ENCODE measurements around the gene PLPPR1. TPM values are rescaled to one million over a fixed set of nuclear protein-coding genes. Genes with fewer than 3 reads are reported as not detected.
A peak's percentile ranks its signal among the peaks of the same experiment; 100 is the strongest.

PLPPR1 gene
- total RNA-seq, 1 experiment from 2014 or later, result 2.4 TPM

DNA sequence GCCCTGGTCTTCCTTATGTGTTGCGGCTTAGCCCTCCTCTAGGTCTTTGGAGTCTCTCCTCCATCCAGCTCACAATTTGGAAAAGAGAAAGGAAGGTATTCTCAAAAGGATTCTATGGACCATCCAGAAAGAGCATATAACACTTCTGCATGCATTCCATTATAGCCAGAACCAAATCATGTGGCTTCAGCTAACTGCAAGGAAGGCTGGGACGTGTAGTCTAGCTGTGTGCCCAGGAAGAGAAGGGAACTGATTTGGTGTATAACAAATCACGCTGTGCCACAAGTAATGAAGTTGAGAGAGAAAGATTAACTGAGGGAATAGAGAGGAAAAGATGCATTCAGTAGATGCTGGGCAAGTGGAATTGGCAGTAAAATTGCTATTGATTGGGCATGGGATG lies 43.7 kb downstream of the PLPPR1 start:
- Histone ChIP-seq H3K23me2 (ENCODE audit: insufficient read length, low read depth, low read length, poor library complexity, severe bottlenecking) (no peaks in the 10 kb centered on the region), H4K8ac (replicated peaks; ENCODE audit: insufficient read length, low read depth, low read length) (no peak overlapping the region), H3K79me2 (ENCODE audit: insufficient read depth, low read length) (0 out of 2 replicates have a peak, but pooled peaks cover 2% of the 10 kb centered on the region), H2BK5ac (ENCODE audit: insufficient read length, low read length) (no peak overlapping the region), H3K18ac (ENCODE audit: insufficient read length, low read depth, low read length) (no peak overlapping the region), H3K56ac (ENCODE audit: insufficient read length, low read depth, low read length) (no peak overlapping the region), H2BK12ac (ENCODE audit: insufficient read length, low read depth, low read length) (no peak overlapping the region), H3K27ac (ENCODE audit: insufficient read length, low read depth, low read length) (no peak overlapping the region), H3K23ac (ENCODE audit: insufficient read length, low read depth, low read length) (no peak overlapping the region), H4K91ac (ENCODE audit: insufficient read length, low read depth, low read length) (no peak overlapping the region), H4K5ac (ENCODE audit: insufficient read length, low read depth, low read length) (no peak overlapping the region), H2BK15ac (ENCODE audit: low read depth, low read length) (no peak overlapping the region), H3K9me3 (ENCODE audit: control insufficient read depth, low read depth, low read length) (no peaks in the 10 kb centered on the region), H2BK120ac (ENCODE audit: low read depth, low read length, poor library complexity, severe bottlenecking) (no peak overlapping the region), H2BK20ac (ENCODE audit: low read depth, low read length, poor library complexity, severe bottlenecking) (no peak overlapping the region), H3K27me3 (ENCODE audit: insufficient read depth, low read length) (no peaks in the 10 kb centered on the region), H3K14ac (ENCODE audit: insufficient read depth, low read length) (no peak overlapping the region), H2AK5ac (ENCODE audit: insufficient read length, low read length) (no peak overlapping the region), H3K79me1 (ENCODE audit: insufficient read depth, low read depth, low read length, poor library complexity, severe bottlenecking) (no peaks in the 10 kb centered on the region), H4K20me1 (ENCODE audit: control insufficient read depth, insufficient read depth, insufficient read length) (no peaks in the 10 kb centered on the region), H3K4ac (ENCODE audit: low read depth, low read length) (no peak overlapping the region), H3K4me1 (ENCODE audit: insufficient read depth, low read length) (peaks cover 9% of the 10 kb centered on the region; the same call in 1 of the 2 replicates), H3K4me2 (ENCODE audit: insufficient read depth, insufficient read length, low read length) (no peak overlapping the region), H3K9ac (ENCODE audit: extremely low read depth, insufficient read length, low read length) (no peak overlapping the region), H3T11ph (ENCODE audit: low read length) (no peak overlapping the region), H2AFZ (ENCODE audit: low read length) (no peak overlapping the region)
- H3K9me3 Mint-ChIP-seq, result peaks cover 0 to under 1% of the 10 kb centered on the region in 2 experiments; a peak in 2 of 5 replicates
- WGBS (ENCODE audit: extremely low coverage, insufficient read length, low lambda C conversion rate), result no CpG with 5 or more reads among the region's 3 CpGs
- H3K27me3 Mint-ChIP-seq (ENCODE audit: low read depth), result no peaks in the 10 kb centered on the region
- no peak for DNase-seq
- peaks cover 63 to 73% of the 10 kb centered on the region in 2 experiments for H3K4me1 Mint-ChIP-seq
- H3K4me3 Mint-ChIP-seq, result no peak overlapping the region
- peak overlapping the region in 1 of 3 experiments; percentile 3; a peak in 1 of 7 replicates for H3K27ac Mint-ChIP-seq
- peaks cover 0 to under 1% (median 0%) of the 10 kb centered on the region in 3 experiments; a peak in 1 of 7 replicates for H3K36me3 Mint-ChIP-seq (ENCODE audit: insufficient read depth in 1 of 3, low read depth in 3 of 3)
- no peak for TF ChIP-seq CTCF (conservative IDR thresholded peaks at IDR 0.05)
